ENCODE measurements around the gene LRRC40. TPM values are rescaled to one million over a fixed set of nuclear protein-coding genes. Genes with fewer than 3 reads are reported as not detected.

The LRRC40 gene
- total RNA-seq, 6 experiments from 2014 or later, result 10.6 to 16.5 (median 14.0) TPM

DNA sequence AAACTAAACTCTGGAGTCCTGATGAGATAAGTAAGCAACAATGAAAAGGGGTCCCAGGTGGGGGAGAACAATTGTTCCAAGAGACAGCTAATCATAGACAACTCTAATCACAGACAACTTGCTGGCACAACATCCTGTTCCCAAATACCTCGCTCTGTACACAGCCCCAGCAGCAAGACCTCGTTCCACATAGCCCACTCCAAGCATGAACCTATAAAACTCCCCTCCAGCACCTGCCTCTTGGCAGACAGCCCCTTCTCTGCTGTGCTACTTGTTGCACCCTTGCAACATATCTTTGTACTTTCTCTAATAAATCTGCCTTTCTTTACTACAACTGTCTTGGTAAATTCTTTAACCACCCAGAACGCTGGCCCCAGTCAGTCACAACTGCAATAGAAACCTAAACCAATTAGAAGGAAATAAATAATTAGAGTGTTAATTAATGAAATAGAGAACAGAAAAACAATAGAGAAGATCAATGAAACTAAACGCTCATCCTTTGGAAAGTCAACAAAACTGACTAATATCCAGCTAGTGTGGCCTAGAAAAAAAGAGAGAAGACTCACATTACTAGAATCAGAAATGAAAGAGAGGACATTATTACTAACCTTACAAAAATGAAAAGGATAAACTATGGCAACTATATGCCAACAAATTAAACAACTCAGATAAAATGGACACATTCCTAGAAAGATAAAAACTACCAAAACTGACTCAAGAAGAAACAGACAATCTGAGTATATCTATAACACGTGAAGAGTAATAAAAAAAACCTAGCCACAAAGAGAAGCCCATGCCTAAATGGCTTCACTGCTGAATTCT, 36.1 kb downstream of the LRRC40 start:
- H3K36me3 Mint-ChIP-seq (ENCODE audit: low read depth), result peaks cover 11% of the 10 kb centered on the region
- H3K9me3 Mint-ChIP-seq, result no peaks in the 10 kb centered on the region
- peak overlapping the region; percentile 37 for H3K27ac Mint-ChIP-seq
- TF ChIP-seq, protein P1, sequence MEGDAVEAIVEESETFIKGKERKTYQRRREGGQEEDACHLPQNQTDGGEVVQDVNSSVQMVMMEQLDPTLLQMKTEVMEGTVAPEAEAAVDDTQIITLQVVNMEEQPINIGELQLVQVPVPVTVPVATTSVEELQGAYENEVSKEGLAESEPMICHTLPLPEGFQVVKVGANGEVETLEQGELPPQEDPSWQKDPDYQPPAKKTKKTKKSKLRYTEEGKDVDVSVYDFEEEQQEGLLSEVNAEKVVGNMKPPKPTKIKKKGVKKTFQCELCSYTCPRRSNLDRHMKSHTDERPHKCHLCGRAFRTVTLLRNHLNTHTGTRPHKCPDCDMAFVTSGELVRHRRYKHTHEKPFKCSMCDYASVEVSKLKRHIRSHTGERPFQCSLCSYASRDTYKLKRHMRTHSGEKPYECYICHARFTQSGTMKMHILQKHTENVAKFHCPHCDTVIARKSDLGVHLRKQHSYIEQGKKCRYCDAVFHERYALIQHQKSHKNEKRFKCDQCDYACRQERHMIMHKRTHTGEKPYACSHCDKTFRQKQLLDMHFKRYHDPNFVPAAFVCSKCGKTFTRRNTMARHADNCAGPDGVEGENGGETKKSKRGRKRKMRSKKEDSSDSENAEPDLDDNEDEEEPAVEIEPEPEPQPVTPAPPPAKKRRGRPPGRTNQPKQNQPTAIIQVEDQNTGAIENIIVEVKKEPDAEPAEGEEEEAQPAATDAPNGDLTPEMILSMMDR (IDR thresholded peaks at IDR 0.05), result no peak
- H3K27me3 Mint-ChIP-seq (ENCODE audit: insufficient read depth), result no peaks in the 10 kb centered on the region
- no peak for DNase-seq
- no peak overlapping the region for H3K4me3 Mint-ChIP-seq
- peaks cover 30% of the 10 kb centered on the region for H3K4me1 Mint-ChIP-seq (ENCODE audit: low read depth)

DNA sequence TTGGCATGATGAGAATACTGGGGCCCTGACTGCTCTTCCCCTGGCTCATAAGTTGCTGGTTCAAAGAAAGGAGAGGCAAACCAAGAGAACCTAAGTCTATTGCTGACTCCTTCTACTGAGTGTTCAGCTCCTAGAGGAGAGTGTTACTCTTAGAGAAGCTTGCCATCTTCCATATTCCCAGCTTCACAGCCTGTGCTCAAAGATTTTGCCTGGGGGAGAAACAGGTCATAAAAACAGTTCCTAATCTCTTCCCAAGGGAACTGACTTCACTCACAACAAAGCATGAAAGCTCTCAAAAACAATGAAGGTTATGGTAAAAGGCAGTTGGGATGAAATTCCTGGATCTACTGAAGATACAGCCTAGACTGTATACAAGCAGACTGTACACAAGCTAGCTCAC, 37.1 kb downstream of the LRRC40 start:
- Mint-ChIP-seq H3K27me3 (ENCODE audit: insufficient read depth) (no peaks in the 10 kb centered on the region), H3K36me3 (ENCODE audit: low read depth) (peaks cover 16% of the 10 kb centered on the region), H3K27ac (no peak overlapping the region; the same call in 1 of the 2 replicates), H3K4me3 (no peak overlapping the region), H3K4me1 (ENCODE audit: low read depth) (peaks cover 30% of the 10 kb centered on the region), H3K9me3 (no peaks in the 10 kb centered on the region)
- no peak for DNase-seq
- TF ChIP-seq, protein P1 (IDR thresholded peaks at IDR 0.05), result no peak

DNA sequence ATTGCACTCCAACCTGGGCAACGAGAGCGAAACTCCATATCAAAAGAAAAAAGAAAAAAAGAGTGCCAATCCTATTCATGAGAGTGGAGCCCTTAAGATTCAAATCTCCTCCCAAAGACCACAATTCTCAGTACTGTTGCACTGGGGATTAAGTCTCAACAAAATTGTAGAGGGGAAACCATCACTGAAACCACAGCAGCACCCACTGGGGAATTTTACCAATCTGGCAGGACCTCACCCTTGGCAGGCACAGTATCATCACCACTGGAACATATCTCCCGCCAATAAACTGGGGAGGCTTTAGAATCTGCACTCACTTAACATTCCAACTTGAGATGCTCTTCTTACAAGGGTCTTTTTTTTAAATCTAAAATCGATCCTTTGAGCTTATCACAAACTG, 41.0 kb downstream of the LRRC40 start:
- Mint-ChIP-seq H3K4me3 (no peak overlapping the region), H3K27me3 (ENCODE audit: insufficient read depth) (peaks cover 3% of the 10 kb centered on the region; the same call in 1 of the 2 replicates), H3K4me1 (ENCODE audit: low read depth) (peaks cover 21% of the 10 kb centered on the region), H3K9me3 (no peaks in the 10 kb centered on the region), H3K36me3 (ENCODE audit: low read depth) (peaks cover 24% of the 10 kb centered on the region), H3K27ac (no peak overlapping the region)
- TF ChIP-seq, protein P1 (IDR thresholded peaks at IDR 0.05), result no peak
- DNase-seq, result no peak

DNA sequence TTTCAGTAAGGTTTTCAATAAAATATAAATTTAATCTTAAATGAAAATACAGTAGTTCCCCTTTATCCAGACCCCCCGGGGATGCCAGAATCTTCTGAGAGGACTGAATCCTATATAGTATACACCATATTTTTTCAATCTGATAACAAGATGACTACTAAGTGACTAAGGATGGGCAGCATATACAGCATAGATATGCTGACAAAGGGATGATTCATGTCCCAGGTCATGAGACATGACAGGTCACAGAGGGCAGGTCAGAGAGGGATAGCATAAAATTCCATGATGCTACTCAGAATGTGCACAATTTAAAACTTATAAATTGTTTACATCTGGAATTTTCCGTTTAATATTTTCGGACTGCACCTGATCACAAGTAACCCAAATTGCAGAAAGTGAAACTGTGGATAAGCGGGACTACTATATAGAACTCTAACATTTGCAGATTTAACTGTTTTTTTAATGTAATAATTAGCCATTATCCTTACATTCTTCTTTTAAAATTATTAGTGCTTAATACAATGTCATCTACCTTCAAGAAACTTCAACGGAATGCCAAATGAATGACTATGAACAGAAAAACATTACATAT, 48.8 kb downstream of the LRRC40 start:
- DNase-seq, result peak; percentile 60
- Mint-ChIP-seq H3K27me3 (ENCODE audit: insufficient read depth) (no peaks in the 10 kb centered on the region), H3K4me1 (ENCODE audit: low read depth) (peaks cover 18% of the 10 kb centered on the region), H3K36me3 (ENCODE audit: low read depth) (peaks cover 12% of the 10 kb centered on the region; the same call in 1 of the 2 replicates), H3K9me3 (no peaks in the 10 kb centered on the region), H3K27ac (no peak overlapping the region; the same call in 1 of the 2 replicates), H3K4me3 (peak overlapping the region; percentile 13; the same call in 1 of the 2 replicates)
- TF ChIP-seq, protein P1 (IDR thresholded peaks at IDR 0.05), result no peak

DNA sequence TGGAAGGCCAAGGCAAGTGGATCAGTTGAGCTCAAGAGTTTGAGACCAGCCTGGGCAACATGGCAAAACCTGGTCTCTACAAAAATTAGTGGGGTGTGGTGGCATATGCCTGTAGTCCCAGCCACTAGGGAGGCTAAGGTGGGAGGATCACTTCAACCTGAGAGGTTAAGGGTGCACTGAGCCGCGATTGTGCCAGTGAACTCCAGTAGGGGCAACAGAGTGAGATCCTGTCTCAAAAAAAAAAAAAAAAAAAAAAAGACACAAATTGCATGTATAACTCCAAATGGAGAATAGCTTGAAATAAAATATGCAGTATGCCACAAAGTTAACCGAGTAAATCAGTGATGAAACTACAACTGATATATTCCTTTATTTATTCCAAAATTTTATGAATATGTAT, 51.6 kb downstream of the LRRC40 start:
- H3K4me3 Mint-ChIP-seq, result no peak overlapping the region
- no peaks in the 10 kb centered on the region for H3K36me3 Mint-ChIP-seq (ENCODE audit: low read depth)
- TF ChIP-seq, protein P1 (IDR thresholded peaks at IDR 0.05), result no peak
- no peak overlapping the region for H3K27ac Mint-ChIP-seq
- H3K9me3 Mint-ChIP-seq, result no peaks in the 10 kb centered on the region
- peaks cover 18% of the 10 kb centered on the region for H3K4me1 Mint-ChIP-seq (ENCODE audit: low read depth)
- H3K27me3 Mint-ChIP-seq (ENCODE audit: insufficient read depth), result no peaks in the 10 kb centered on the region
- DNase-seq, result no peak
